ENCODE data around the gene HOXC12.
A peak's percentile ranks its signal among the peaks of the same experiment; 100 is the strongest.

Gene HOXC12

GRCh38 chr12:53937596-53938325 is 16.9 kb upstream of the HOXC12 start:
- no peaks in the 10 kb centered on the region for H3K4me1 ChIP-seq (ENCODE audit: low read length)
- no peak overlapping the region for H3K4me3 ChIP-seq (ENCODE audit: low read length)
- H3K9me2 ChIP-seq (replicated peaks; ENCODE audit: insufficient read depth, low read length) = no peaks in the 10 kb centered on the region
- DNase-seq = no peak
- no peak overlapping the region for H2AFZ ChIP-seq (ENCODE audit: low read length)
- no peak for TF ChIP-seq EZH2 (optimal IDR thresholded peaks at IDR 0.05; ENCODE audit: low read depth, low read length)
- TF ChIP-seq EZH2phosphoT487 (IDR thresholded peaks at IDR 0.05; ENCODE audit: low read length) = no peak
- TF ChIP-seq, protein P1, sequence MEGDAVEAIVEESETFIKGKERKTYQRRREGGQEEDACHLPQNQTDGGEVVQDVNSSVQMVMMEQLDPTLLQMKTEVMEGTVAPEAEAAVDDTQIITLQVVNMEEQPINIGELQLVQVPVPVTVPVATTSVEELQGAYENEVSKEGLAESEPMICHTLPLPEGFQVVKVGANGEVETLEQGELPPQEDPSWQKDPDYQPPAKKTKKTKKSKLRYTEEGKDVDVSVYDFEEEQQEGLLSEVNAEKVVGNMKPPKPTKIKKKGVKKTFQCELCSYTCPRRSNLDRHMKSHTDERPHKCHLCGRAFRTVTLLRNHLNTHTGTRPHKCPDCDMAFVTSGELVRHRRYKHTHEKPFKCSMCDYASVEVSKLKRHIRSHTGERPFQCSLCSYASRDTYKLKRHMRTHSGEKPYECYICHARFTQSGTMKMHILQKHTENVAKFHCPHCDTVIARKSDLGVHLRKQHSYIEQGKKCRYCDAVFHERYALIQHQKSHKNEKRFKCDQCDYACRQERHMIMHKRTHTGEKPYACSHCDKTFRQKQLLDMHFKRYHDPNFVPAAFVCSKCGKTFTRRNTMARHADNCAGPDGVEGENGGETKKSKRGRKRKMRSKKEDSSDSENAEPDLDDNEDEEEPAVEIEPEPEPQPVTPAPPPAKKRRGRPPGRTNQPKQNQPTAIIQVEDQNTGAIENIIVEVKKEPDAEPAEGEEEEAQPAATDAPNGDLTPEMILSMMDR (IDR thresholded peaks at IDR 0.05; ENCODE audit: low read length) = no peak
- no peaks in the 10 kb centered on the region for H3K36me3 ChIP-seq (replicated peaks; ENCODE audit: insufficient read depth, low read length)
- no peak overlapping the region for H3K4me2 ChIP-seq (ENCODE audit: low read depth, low read length)
- H4K20me1 ChIP-seq (ENCODE audit: insufficient read depth, low read length) = no peaks in the 10 kb centered on the region
- no peaks in the 10 kb centered on the region for H3K9me3 ChIP-seq (replicated peaks; ENCODE audit: insufficient read depth, low read length)
- peaks cover 94% of the 10 kb centered on the region for H3K27me3 ChIP-seq (replicated peaks; ENCODE audit: insufficient read depth, low read length)
- H3F3A ChIP-seq (ENCODE audit: insufficient read depth, low read length) = no peaks in the 10 kb centered on the region
- H3K9ac ChIP-seq (ENCODE audit: low read length) = no peak overlapping the region
- no peak overlapping the region for H3K27ac ChIP-seq (ENCODE audit: low read length)
- no peaks in the 10 kb centered on the region for H3K79me2 ChIP-seq (ENCODE audit: low read length)

GRCh38 chr12:53938326-53939140 is 16.2 kb upstream of the HOXC12 start, which contains the start of gene HOXC13:
Gene HOXC13, plus strand, starts transcription at chr12:53938831. Its CDS starts 76 bp downstream, at chr12:53938907.
- H3K9ac ChIP-seq (ENCODE audit: low read length) = no peak within 1 kb of the TSS
- no peak within 1 kb of the TSS for H3K27ac ChIP-seq (ENCODE audit: low read length)
- no peaks in the 10 kb centered on the region for H3K36me3 ChIP-seq (replicated peaks; ENCODE audit: insufficient read depth, low read length)
- no peak for TF ChIP-seq EZH2phosphoT487 (IDR thresholded peaks at IDR 0.05; ENCODE audit: low read length)
- TF ChIP-seq, protein P1 (IDR thresholded peaks at IDR 0.05; ENCODE audit: low read length) = no peak
- no peak for TF ChIP-seq EZH2 (optimal IDR thresholded peaks at IDR 0.05; ENCODE audit: low read depth, low read length)
- H3F3A ChIP-seq (ENCODE audit: insufficient read depth, low read length) = no peaks in the 10 kb centered on the region
- H3K4me2 ChIP-seq (ENCODE audit: low read depth, low read length) = no peak within 1 kb of the TSS
- H3K79me2 ChIP-seq (ENCODE audit: low read length) = no peaks in the 10 kb centered on the region
- peaks cover 94% of the 10 kb centered on the region for H3K27me3 ChIP-seq (replicated peaks; ENCODE audit: insufficient read depth, low read length)
- H4K20me1 ChIP-seq (ENCODE audit: insufficient read depth, low read length) = no peaks in the 10 kb centered on the region
- DNase-seq = peak; percentile 38
- no peaks in the 10 kb centered on the region for H3K9me3 ChIP-seq (replicated peaks; ENCODE audit: insufficient read depth, low read length)
- no peak within 1 kb of the TSS for H2AFZ ChIP-seq (ENCODE audit: low read length)
- H3K4me3 ChIP-seq (ENCODE audit: low read length) = no peak within 1 kb of the TSS
- H3K4me1 ChIP-seq (ENCODE audit: low read length) = no peaks in the 10 kb centered on the region
- H3K9me2 ChIP-seq (replicated peaks; ENCODE audit: insufficient read depth, low read length) = no peaks in the 10 kb centered on the region

DNA sequence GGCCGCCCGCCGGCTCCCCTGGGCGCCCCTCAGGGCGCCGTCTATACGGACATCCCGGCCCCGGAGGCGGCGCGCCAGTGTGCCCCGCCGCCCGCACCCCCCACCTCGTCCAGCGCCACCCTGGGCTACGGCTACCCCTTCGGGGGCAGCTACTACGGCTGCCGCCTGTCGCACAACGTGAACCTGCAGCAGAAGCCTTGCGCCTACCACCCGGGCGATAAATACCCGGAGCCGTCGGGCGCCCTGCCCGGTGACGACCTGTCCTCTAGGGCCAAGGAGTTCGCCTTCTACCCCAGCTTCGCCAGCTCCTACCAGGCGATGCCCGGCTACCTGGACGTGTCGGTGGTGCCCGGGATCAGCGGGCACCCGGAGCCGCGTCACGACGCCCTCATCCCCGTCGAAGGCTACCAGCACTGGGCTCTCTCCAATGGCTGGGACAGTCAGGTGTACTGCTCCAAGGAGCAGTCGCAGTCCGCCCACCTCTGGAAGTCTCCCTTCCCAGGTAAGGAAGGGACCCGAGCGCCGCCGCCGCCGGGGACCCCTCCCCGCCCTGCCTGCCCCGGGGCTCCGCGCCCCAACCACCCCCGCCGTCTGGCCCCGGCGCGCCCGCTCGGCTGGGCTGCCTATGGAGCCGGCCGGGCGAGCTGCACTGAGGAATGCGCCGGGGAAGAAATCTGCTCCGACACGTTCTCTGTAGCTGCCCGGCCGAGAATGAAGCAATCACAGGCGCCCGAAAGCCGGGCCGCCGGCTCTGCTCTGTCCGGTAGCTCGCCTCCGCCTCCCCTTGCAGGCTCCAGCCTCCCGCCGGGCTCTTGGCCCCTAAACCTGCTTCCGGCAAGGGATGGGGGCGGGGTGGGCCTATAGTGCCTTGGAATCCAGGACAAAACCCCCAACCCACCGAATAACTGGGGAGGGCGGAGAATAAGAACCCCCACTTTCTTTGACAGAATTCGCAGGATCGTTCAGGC is 15.3 kb upstream of the HOXC12 start:
- DNase-seq = no peak
- H3K4me1 ChIP-seq (ENCODE audit: low read length) = no peaks in the 10 kb centered on the region
- peaks cover 94% of the 10 kb centered on the region for H3K27me3 ChIP-seq (replicated peaks; ENCODE audit: insufficient read depth, low read length)
- no peaks in the 10 kb centered on the region for H3K9me3 ChIP-seq (replicated peaks; ENCODE audit: insufficient read depth, low read length)
- H2AFZ ChIP-seq (ENCODE audit: low read length) = no peak overlapping the region
- no peak overlapping the region for H3K4me2 ChIP-seq (ENCODE audit: low read depth, low read length)
- no peak overlapping the region for H3K4me3 ChIP-seq (ENCODE audit: low read length)
- TF ChIP-seq EZH2 (optimal IDR thresholded peaks at IDR 0.05; ENCODE audit: low read depth, low read length) (no peak), EZH2phosphoT487 (IDR thresholded peaks at IDR 0.05; ENCODE audit: low read length) (no peak)
- TF ChIP-seq, protein P1 (IDR thresholded peaks at IDR 0.05; ENCODE audit: low read length) = no peak
- no peaks in the 10 kb centered on the region for H3K36me3 ChIP-seq (replicated peaks; ENCODE audit: insufficient read depth, low read length)
- no peaks in the 10 kb centered on the region for H3F3A ChIP-seq (ENCODE audit: insufficient read depth, low read length)
- H4K20me1 ChIP-seq (ENCODE audit: insufficient read depth, low read length) = no peaks in the 10 kb centered on the region
- H3K27ac ChIP-seq (ENCODE audit: low read length) = no peak overlapping the region
- H3K9ac ChIP-seq (ENCODE audit: low read length) = no peak overlapping the region
- no peaks in the 10 kb centered on the region for H3K79me2 ChIP-seq (ENCODE audit: low read length)
- no peaks in the 10 kb centered on the region for H3K9me2 ChIP-seq (replicated peaks; ENCODE audit: insufficient read depth, low read length)

Measured in MM.1S (cell line).